C4-2B (cell line): ENCODE measurements around the gene VDAC2.

Experiments
- CTCF ChIP-seq: fragments of 450-650 bp; conservative IDR thresholded peaks from 2 replicates; pipeline ENCODE4 v1.5.1; 2017; ENCODE audit warnings: mild to moderate bottlenecking
- ZFX ChIP-seq: fragments of 450-650 bp; IDR thresholded peaks from 2 replicates; pipeline ENCODE4 v1.6.1; 2017

DNA sequence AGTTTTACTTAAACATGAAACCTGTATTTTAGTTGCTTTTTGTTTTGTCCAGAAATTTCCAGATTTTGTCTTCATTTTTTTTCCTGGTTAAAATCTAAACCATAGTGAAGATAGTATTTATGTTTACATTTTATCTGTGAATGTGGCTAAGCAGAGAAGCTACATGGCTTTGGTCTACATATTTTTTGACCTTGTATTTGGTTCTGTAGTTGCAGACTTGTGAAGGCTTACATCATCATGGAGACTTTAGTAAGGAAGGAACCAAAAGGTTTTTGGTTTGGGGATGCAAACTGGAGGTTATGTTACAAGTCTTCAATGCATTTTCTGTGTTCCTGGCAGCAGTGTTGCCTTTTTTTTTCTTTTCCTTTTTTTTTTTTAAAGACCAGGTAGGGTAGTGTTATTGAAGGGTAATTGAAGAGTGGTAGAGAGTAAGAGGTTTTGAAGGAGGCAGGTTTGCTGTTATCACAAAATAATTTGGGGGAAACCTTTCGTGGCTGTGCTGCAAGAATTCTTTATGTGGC is 30.9 kb upstream of the VDAC2 start:
- TF ChIP-seq CTCF: no peak
- no peak for TF ChIP-seq ZFX
